GM23338 (cell line): ENCODE data around the gene RAB9A. TPM values are rescaled to one million over a fixed set of nuclear protein-coding genes. Genes with fewer than 3 reads are reported as not detected.

ENCODE experiments used
- ATAC-seq: fragments of 200-7000 bp; cut with Tn5 transposase; 3 replicates; pipeline ENCODE4 v1.9.1; 2020
- DNase-seq: peaks from one replicate; pipeline ENCODE4 v3.0.0-alpha.2; 2015; ENCODE audit warnings: low spot score
- H2AFZ ChIP-seq: fragments of 200-600 bp; sonication (generic); 2 replicates; pipeline ENCODE4 v1.8.0; 2016; ENCODE audit warnings: antibody characterized with exemption, mild to moderate bottlenecking, moderate library complexity
- H3F3A ChIP-seq: fragments of 200-600 bp; sonication (generic); replicated peaks from 2 replicates; pipeline ENCODE4 v1.8.0; 2017; ENCODE audit warnings: antibody characterized with exemption, mixed run types, low read depth
- H3K27ac ChIP-seq: fragments of 200-600 bp; sonication (generic); 2 replicates; pipeline ENCODE4 v1.6.1; 2016; ENCODE audit warnings: low read depth
- H3K27me3 ChIP-seq: fragments of 200-600 bp; sonication (generic); 2 replicates; pipeline ENCODE4 v1.8.0; 2016; ENCODE audit warnings: mild to moderate bottlenecking, mixed run types, moderate library complexity; ENCODE audit not compliant: insufficient read depth
- H3K36me3 ChIP-seq: fragments of 200-600 bp; sonication (generic); 2 replicates; pipeline ENCODE4 v1.8.0; 2016; ENCODE audit warnings: mild to moderate bottlenecking; ENCODE audit not compliant: insufficient read depth
- H3K4me1 ChIP-seq: fragments of 200-600 bp; sonication (generic); 2 replicates; pipeline ENCODE4 v1.8.0; 2016; ENCODE audit warnings: mild to moderate bottlenecking, moderate library complexity; ENCODE audit not compliant: insufficient read depth
- H3K4me2 ChIP-seq: fragments of 200-600 bp; sonication (generic); 2 replicates; pipeline ENCODE4 v1.7.1; 2017; ENCODE audit warnings: mixed run types
- H3K4me3 ChIP-seq: fragments of 200-600 bp; sonication (generic); 2 replicates; pipeline ENCODE4 v1.6.1; 2016; ENCODE audit warnings: mixed run types
- H3K79me2 ChIP-seq: fragments of 200-600 bp; sonication (generic); replicated peaks from 2 replicates; pipeline ENCODE4 v1.8.0; 2017; ENCODE audit warnings: mild to moderate bottlenecking; ENCODE audit not compliant: insufficient read depth
- H3K9me2 ChIP-seq: fragments of 200-600 bp; sonication (generic); 2 replicates; pipeline ENCODE4 v1.8.0; 2017; ENCODE audit not compliant: insufficient read depth
- H4K20me1 ChIP-seq: fragments of 200-600 bp; sonication (generic); replicated peaks from 2 replicates; pipeline ENCODE4 v1.8.0; 2017; ENCODE audit warnings: mild to moderate bottlenecking; ENCODE audit not compliant: insufficient read depth
- H3K27ac Mint-ChIP-seq: 2 replicates; pipeline ENCODE4 v1.8.0; 2020; ENCODE audit warnings: inconsistent platforms, mild to moderate bottlenecking, moderate library complexity, mixed read lengths
- H3K27me3 Mint-ChIP-seq: 3 replicates; pipeline ENCODE4 v1.8.0; 2022; ENCODE audit warnings: low read depth, mild to moderate bottlenecking, moderate library complexity, mixed read lengths, inconsistent platforms; ENCODE audit not compliant: insufficient read depth, poor library complexity
- H3K36me3 Mint-ChIP-seq: 3 replicates; pipeline ENCODE4 v1.8.0; 2021; ENCODE audit warnings: low read depth, mild to moderate bottlenecking, inconsistent platforms, moderate library complexity, mixed read lengths
- H3K4me1 Mint-ChIP-seq: 3 replicates; pipeline ENCODE4 v1.8.0; 2020; ENCODE audit warnings: mild to moderate bottlenecking, inconsistent platforms, mixed read lengths
- H3K4me3 Mint-ChIP-seq: 3 replicates; pipeline ENCODE4 v1.8.0; 2021; ENCODE audit warnings: moderate library complexity, mild to moderate bottlenecking, inconsistent platforms, mixed read lengths
- H3K9me3 Mint-ChIP-seq: 3 replicates; pipeline ENCODE4 v1.8.0; 2020; ENCODE audit warnings: moderate library complexity, mild to moderate bottlenecking, inconsistent platforms, mixed read lengths
- CREB1 ChIP-seq: fragments of 250-450 bp; sonication (Bioruptor Pico); IDR thresholded peaks from 2 replicates; pipeline ENCODE4 v1.5.0; 2020; ENCODE audit warnings: low read depth, mild to moderate bottlenecking, moderate library complexity
- EZH2 ChIP-seq: fragments of 200-600 bp; sonication (generic); IDR thresholded peaks from one replicate; pipeline ENCODE4 v1.8.0; 2017; ENCODE audit warnings: antibody characterized with exemption, mild to moderate bottlenecking, low read depth; ENCODE audit not compliant: unreplicated experiment
- NANOG ChIP-seq: IDR thresholded peaks from 2 replicates; pipeline ENCODE4 v1.6.1; 2016; ENCODE audit warnings: antibody characterized with exemption, borderline replicate concordance
- POLR2AphosphoS5 ChIP-seq: IDR thresholded peaks from 2 replicates; pipeline ENCODE4 v1.6.1; 2016; ENCODE audit warnings: antibody characterized with exemption, low read depth
- STAT1 ChIP-seq: IDR thresholded peaks from one replicate; pipeline ENCODE4 v1.6.1; 2016; ENCODE audit warnings: antibody characterized with exemption; ENCODE audit not compliant: unreplicated experiment
- ZNF114 ChIP-seq: fragments of 250-450 bp; sonication (Bioruptor Pico); IDR thresholded peaks from 2 replicates; pipeline ENCODE4 v1.5.0; 2020; ENCODE audit warnings: mild to moderate bottlenecking, moderate library complexity
- ZNF331 ChIP-seq: fragments of 250-450 bp; sonication (Bioruptor Pico); IDR thresholded peaks from 2 replicates; pipeline ENCODE4 v1.5.0; 2020; ENCODE audit warnings: low read depth, mild to moderate bottlenecking, moderate library complexity
- polyA plus RNA-seq: library from polyadenylated mRNA; unstranded; fragments of >200 nt; fragmentation: Nextera tagmentation; extraction: Ambion mirVana; gene quantifications from 2 replicates; pipeline ENCODE4 v1.2.1, GENCODE V29; 2016
- total RNA-seq: library from RNA; depleted of rRNA; stranded (reverse); fragments of >200 nt; shearing (Covaris generic); gene quantifications from 2 replicates; pipeline ENCODE4 v1.2.3, GENCODE V29; 2014
- TF ChIP-seq, protein P1 (sequence below): IDR thresholded peaks from 2 replicates; pipeline ENCODE4 v1.6.1; 2016; ENCODE audit warnings: antibody characterized with exemption
- TF ChIP-seq, protein P2 (sequence below): IDR thresholded peaks from one replicate; pipeline ENCODE4 v1.6.1; 2018; ENCODE audit warnings: antibody characterized with exemption; ENCODE audit not compliant: unreplicated experiment
- TF ChIP-seq, protein P3 (sequence below), 2 experiments: fragments of 200-600 bp in 1 of 2; sonication (generic) in 1 of 2; conservative IDR thresholded peaks; 2 replicates each; pipeline versions ENCODE4 v1.5.1 to v1.6.1; 2016 to 2017; ENCODE audit warnings: antibody characterized with exemption in 2 of 2, low read depth in 2 of 2, mild to moderate bottlenecking in 2 of 2, moderate library complexity in 1 of 2

Gene RAB9A
- total and polyA plus RNA-seq, 2 experiments from 2014 or later = 43.3 to 45.1 TPM

DNA sequence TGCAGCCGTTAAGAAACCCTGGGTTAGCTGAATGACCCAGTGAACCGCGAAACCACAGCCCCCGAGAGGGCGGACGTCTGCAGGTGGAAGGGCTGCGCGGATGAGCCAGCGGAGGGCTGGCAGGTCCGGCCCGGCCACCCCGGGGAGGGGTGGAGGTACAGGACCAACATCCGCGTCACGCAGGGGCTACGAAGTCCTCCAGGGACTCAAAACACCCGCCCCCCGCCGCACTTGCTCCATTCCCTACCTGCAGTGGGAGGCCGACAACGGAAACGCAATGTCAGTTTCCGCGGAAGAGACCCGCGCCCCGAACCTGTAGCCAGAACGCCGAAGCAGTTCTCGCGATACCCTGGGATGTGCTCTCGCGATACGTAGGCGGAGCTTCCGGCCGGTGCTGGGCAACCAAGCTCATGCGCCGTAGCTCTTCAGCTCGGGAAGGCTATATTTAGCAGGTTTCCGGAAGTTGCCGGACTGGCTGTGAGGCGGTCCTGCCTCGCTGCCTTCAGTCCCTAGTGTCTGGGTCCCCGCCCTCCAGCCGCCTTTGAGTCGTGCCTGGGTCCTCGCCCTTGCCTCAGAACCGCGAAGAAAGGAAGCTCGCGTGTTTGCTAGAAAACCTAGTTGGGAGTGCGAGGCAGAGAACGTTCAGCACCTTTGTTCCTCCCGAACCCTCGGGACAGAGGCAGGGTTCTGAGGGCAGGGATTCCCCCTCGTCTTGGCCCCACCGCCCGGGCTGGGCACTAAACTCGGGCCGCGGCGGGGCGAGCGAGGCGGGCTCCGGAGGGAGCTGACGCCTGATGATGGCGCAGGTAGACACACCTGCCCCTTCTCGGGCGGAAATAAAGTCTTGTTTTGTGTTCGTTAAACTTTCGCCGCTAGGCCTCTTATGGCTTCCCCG, 45.6 kb downstream of the RAB9A start, which contains the start of the genes OFD1 and TRAPPC2 (continued):
- TF ChIP-seq, protein P1, sequence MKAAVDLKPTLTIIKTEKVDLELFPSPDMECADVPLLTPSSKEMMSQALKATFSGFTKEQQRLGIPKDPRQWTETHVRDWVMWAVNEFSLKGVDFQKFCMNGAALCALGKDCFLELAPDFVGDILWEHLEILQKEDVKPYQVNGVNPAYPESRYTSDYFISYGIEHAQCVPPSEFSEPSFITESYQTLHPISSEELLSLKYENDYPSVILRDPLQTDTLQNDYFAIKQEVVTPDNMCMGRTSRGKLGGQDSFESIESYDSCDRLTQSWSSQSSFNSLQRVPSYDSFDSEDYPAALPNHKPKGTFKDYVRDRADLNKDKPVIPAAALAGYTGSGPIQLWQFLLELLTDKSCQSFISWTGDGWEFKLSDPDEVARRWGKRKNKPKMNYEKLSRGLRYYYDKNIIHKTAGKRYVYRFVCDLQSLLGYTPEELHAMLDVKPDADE = peak; percentile 11; the same call in 1 of the 2 replicates
- TF ChIP-seq, protein P2, sequence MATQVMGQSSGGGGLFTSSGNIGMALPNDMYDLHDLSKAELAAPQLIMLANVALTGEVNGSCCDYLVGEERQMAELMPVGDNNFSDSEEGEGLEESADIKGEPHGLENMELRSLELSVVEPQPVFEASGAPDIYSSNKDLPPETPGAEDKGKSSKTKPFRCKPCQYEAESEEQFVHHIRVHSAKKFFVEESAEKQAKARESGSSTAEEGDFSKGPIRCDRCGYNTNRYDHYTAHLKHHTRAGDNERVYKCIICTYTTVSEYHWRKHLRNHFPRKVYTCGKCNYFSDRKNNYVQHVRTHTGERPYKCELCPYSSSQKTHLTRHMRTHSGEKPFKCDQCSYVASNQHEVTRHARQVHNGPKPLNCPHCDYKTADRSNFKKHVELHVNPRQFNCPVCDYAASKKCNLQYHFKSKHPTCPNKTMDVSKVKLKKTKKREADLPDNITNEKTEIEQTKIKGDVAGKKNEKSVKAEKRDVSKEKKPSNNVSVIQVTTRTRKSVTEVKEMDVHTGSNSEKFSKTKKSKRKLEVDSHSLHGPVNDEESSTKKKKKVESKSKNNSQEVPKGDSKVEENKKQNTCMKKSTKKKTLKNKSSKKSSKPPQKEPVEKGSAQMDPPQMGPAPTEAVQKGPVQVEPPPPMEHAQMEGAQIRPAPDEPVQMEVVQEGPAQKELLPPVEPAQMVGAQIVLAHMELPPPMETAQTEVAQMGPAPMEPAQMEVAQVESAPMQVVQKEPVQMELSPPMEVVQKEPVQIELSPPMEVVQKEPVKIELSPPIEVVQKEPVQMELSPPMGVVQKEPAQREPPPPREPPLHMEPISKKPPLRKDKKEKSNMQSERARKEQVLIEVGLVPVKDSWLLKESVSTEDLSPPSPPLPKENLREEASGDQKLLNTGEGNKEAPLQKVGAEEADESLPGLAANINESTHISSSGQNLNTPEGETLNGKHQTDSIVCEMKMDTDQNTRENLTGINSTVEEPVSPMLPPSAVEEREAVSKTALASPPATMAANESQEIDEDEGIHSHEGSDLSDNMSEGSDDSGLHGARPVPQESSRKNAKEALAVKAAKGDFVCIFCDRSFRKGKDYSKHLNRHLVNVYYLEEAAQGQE = no peak
- TF ChIP-seq NANOG = no peak

DNA sequence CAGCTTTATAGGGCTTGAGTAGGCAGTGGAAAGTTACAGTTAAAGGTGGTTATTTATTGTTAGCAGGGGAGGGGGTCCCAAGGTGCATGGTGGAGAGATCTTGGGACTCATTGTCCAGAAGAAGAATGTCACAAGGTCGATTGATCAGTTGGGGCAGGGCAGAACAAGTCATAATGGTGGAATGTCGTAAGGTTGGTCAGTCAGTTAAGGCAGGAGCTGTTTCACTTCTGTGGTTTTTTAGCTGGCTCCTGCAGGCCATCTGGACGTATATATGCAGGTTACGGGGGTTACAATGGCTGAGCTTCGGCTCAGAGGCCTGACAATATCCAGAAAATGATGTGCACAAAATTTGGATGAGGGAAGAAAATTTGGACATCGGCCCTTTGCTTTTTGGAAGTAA, 52.8 kb downstream of the RAB9A start:
- DNase-seq (no peak), ATAC-seq (no peak)
- Histone ChIP-seq H3K4me1 (no peaks in the 10 kb centered on the region), H3K9me2 (no peaks in the 10 kb centered on the region), H2AFZ (no peak overlapping the region), H3K4me3 (no peak overlapping the region), H3K27me3 (no peaks in the 10 kb centered on the region), H3K79me2 (no peaks in the 10 kb centered on the region), H3K27ac (no peak overlapping the region), H3F3A (no peaks in the 10 kb centered on the region), H3K4me2 (no peak overlapping the region), H4K20me1 (no peaks in the 10 kb centered on the region), H3K36me3 (peaks cover 9% of the 10 kb centered on the region; the same call in 1 of the 2 replicates)
- H3K27me3 Mint-ChIP-seq = no peaks in the 10 kb centered on the region
- H3K27ac Mint-ChIP-seq = no peak overlapping the region; the same call in 1 of the 2 replicates
- no peak overlapping the region for H3K4me3 Mint-ChIP-seq
- H3K4me1 Mint-ChIP-seq = peaks cover under 1% of the 10 kb centered on the region; the same call in 2 of the 3 replicates
- H3K36me3 Mint-ChIP-seq = peaks cover 38% of the 10 kb centered on the region; the same call in 2 of the 3 replicates
- no peaks in the 10 kb centered on the region for H3K9me3 Mint-ChIP-seq
- TF ChIP-seq EZH2 (no peak), NANOG (no peak), ZNF331 (CRISPR knock-in tag) (no peak), CREB1 (no peak), STAT1 (no peak), POLR2AphosphoS5 (no peak), ZNF114 (no peak)
- TF ChIP-seq, protein P2 = no peak
- TF ChIP-seq, protein P3, sequence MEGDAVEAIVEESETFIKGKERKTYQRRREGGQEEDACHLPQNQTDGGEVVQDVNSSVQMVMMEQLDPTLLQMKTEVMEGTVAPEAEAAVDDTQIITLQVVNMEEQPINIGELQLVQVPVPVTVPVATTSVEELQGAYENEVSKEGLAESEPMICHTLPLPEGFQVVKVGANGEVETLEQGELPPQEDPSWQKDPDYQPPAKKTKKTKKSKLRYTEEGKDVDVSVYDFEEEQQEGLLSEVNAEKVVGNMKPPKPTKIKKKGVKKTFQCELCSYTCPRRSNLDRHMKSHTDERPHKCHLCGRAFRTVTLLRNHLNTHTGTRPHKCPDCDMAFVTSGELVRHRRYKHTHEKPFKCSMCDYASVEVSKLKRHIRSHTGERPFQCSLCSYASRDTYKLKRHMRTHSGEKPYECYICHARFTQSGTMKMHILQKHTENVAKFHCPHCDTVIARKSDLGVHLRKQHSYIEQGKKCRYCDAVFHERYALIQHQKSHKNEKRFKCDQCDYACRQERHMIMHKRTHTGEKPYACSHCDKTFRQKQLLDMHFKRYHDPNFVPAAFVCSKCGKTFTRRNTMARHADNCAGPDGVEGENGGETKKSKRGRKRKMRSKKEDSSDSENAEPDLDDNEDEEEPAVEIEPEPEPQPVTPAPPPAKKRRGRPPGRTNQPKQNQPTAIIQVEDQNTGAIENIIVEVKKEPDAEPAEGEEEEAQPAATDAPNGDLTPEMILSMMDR (conservative IDR thresholded peaks at IDR 0.05; ENCODE audit: low read depth in 2 of 2) = no peak
